IMR-90 (cell line): Measurements from ENCODE around the gene HIVEP3. TPM values are rescaled to one million over a fixed set of nuclear protein-coding genes. Genes with fewer than 3 reads are reported as not detected.

Experiments used
- ATAC-seq: fragments of 200-7000 bp; cut with Tn5 transposase; 2 replicates; pipeline ENCODE4 v1.9.1; 2020; ENCODE audit warnings: low read depth, mild to moderate bottlenecking, moderate library complexity
- BruUV-seq: library from RNA; stranded (reverse); fragments of 400-500 nt; replicated peaks from 2 replicates; lab custom pipeline; 2021; lab: Mats Ljungman, UMichigan
- CTCF ChIA-PET: fragments of 300-600 bp; formaldehyde crosslinking; extraction: SDS; loops from one replicate; lab custom pipeline; 2021; ENCODE audit warnings: antibody characterized with exemption; lab: Yijun Ruan, JAX
- POLR2A ChIA-PET: fragments of 300-600 bp; sonication (Branson Sonifier 250); formaldehyde crosslinking; loops from one replicate; lab custom pipeline; 2022; ENCODE audit warnings: antibody characterized with exemption; ENCODE audit not compliant: unreplicated experiment; lab: Charles Lee
- DNase-seq: peaks from one replicate; pipeline ENCODE4 v3.0.0; 2013
- H2AFZ ChIP-seq: replicated peaks from 2 replicates; pipeline ENCODE3; 2013; ENCODE audit warnings: low read length, mild to moderate bottlenecking; ENCODE audit not compliant: poor library complexity
- H2AK5ac ChIP-seq: 2 replicates; pipeline ENCODE4 v1.6.1; 2013; ENCODE audit warnings: low read depth, low read length, inconsistent platforms
- H2AK9ac ChIP-seq: replicated peaks from 2 replicates; pipeline ENCODE3; 2013; ENCODE audit warnings: mild to moderate bottlenecking, low read depth, low read length, moderate library complexity; ENCODE audit not compliant: poor library complexity
- H2BK120ac ChIP-seq: 2 replicates; pipeline ENCODE4 v1.6.1; 2013; ENCODE audit warnings: low read depth, low read length, inconsistent platforms
- H2BK15ac ChIP-seq: 3 replicates; pipeline ENCODE4 v1.6.1; 2013; ENCODE audit warnings: low read depth, low read length, inconsistent platforms
- H2BK20ac ChIP-seq: 2 replicates; pipeline ENCODE4 v1.6.1; 2013; ENCODE audit warnings: low read depth, mild to moderate bottlenecking, inconsistent platforms, low read length, moderate library complexity
- H2BK5ac ChIP-seq: 2 replicates; pipeline ENCODE4 v1.6.1; 2013; ENCODE audit warnings: mild to moderate bottlenecking, low read depth, low read length, inconsistent platforms; ENCODE audit not compliant: poor library complexity, severe bottlenecking
- H3K14ac ChIP-seq: replicated peaks from 2 replicates; pipeline ENCODE4 v1.6.1; 2013; ENCODE audit warnings: low read depth, low read length, inconsistent platforms
- H3K18ac ChIP-seq: 2 replicates; pipeline ENCODE4 v1.6.1; 2013; ENCODE audit warnings: low read depth, low read length, control low read depth
- H3K23ac ChIP-seq: 2 replicates; pipeline ENCODE4 v1.6.1; 2013; ENCODE audit warnings: low read depth, low read length, inconsistent platforms
- H3K27ac ChIP-seq: 2 replicates; pipeline ENCODE4 v1.5.1; 2013; ENCODE audit warnings: mild to moderate bottlenecking, control low read depth, low read length; ENCODE audit not compliant: insufficient read depth
- H3K27me3 ChIP-seq: 2 replicates; pipeline ENCODE4 v1.6.1; 2013; ENCODE audit warnings: low read length; ENCODE audit not compliant: control insufficient read depth, insufficient read depth
- H3K36me3 ChIP-seq: 2 replicates; pipeline ENCODE4 v1.6.1; 2013; ENCODE audit warnings: low read length, mixed read lengths; ENCODE audit not compliant: control insufficient read depth, insufficient read depth
- H3K4ac ChIP-seq: 2 replicates; pipeline ENCODE4 v1.6.1; 2013; ENCODE audit warnings: low read depth, low read length, inconsistent platforms
- H3K4me1 ChIP-seq: 2 replicates; pipeline ENCODE4 v1.6.1; 2013; ENCODE audit warnings: low read length, mixed read lengths; ENCODE audit not compliant: control insufficient read depth, insufficient read depth
- H3K4me2 ChIP-seq: 2 replicates; pipeline ENCODE4 v1.6.1; 2013; ENCODE audit warnings: low read depth, mild to moderate bottlenecking, control low read depth, low read length, moderate library complexity
- H3K4me3 ChIP-seq: 2 replicates; pipeline ENCODE4 v1.5.1; 2013; ENCODE audit warnings: low read depth, mild to moderate bottlenecking, control low read depth, low read length, moderate library complexity; ENCODE audit not compliant: insufficient read depth
- H3K56ac ChIP-seq: 2 replicates; pipeline ENCODE4 v1.6.1; 2013; ENCODE audit warnings: low read length, inconsistent platforms; ENCODE audit not compliant: insufficient read depth; ENCODE audit errors: extremely low read depth
- H3K79me1 ChIP-seq, 2 experiments: 2 replicates each; pipeline ENCODE4 v1.6.1; 2013; ENCODE audit warnings: low read length in 2 of 2, inconsistent platforms in 1 of 2, low read depth in 1 of 2
- H3K9ac ChIP-seq: 2 replicates; pipeline ENCODE4 v1.6.1; 2013; ENCODE audit warnings: low read depth, low read length, control low read depth
- H3K9me1 ChIP-seq: 2 replicates; pipeline ENCODE4 v1.6.1; 2013; ENCODE audit warnings: low read length, inconsistent platforms; ENCODE audit not compliant: insufficient read depth
- H3K9me3 ChIP-seq: 2 replicates; pipeline ENCODE4 v1.6.1; 2013; ENCODE audit warnings: low read length; ENCODE audit not compliant: control insufficient read depth, insufficient read depth
- H4K20me1 ChIP-seq: 2 replicates; pipeline ENCODE4 v1.6.1; 2013; ENCODE audit warnings: low read length, inconsistent platforms; ENCODE audit not compliant: insufficient read depth
- H4K5ac ChIP-seq: 2 replicates; pipeline ENCODE4 v1.6.1; 2013; ENCODE audit warnings: mild to moderate bottlenecking, low read depth, low read length, control low read depth
- H4K8ac ChIP-seq, 2 experiments: 2 replicates each; pipeline ENCODE4 v1.6.1; 2013; ENCODE audit warnings: low read depth in 2 of 2, low read length in 2 of 2, control low read depth in 1 of 2, inconsistent platforms in 1 of 2
- H4K91ac ChIP-seq: 2 replicates; pipeline ENCODE4 v1.6.1; 2013; ENCODE audit warnings: low read depth, low read length, inconsistent platforms; ENCODE audit not compliant: insufficient read depth
- BHLHE40 ChIP-seq: fragments of 150-350 bp; IDR thresholded peaks from 2 replicates; pipeline ENCODE4 v1.6.1; 2016; ENCODE audit warnings: mild to moderate bottlenecking, low read depth, low read length
- CHD1 ChIP-seq: IDR thresholded peaks from 2 replicates; pipeline ENCODE4 v1.6.1; 2012; ENCODE audit warnings: low read depth, low read length, improper control_type of control experiment
- ELK1 ChIP-seq: fragments of 150-350 bp; IDR thresholded peaks from 2 replicates; pipeline ENCODE4 v1.6.1; 2016; ENCODE audit warnings: low read depth, mild to moderate bottlenecking, low read length, moderate library complexity, borderline replicate concordance
- FOS ChIP-seq: fragments of 150-350 bp; IDR thresholded peaks from 2 replicates; pipeline ENCODE4 v1.6.1; 2016; ENCODE audit warnings: low read depth, low read length
- MAFK ChIP-seq: IDR thresholded peaks from 2 replicates; pipeline ENCODE4 v1.6.1; 2012; ENCODE audit warnings: low read depth, low read length, improper control_type of control experiment
- MAZ ChIP-seq: IDR thresholded peaks from 2 replicates; pipeline ENCODE4 v1.6.1; 2012; ENCODE audit warnings: low read depth, mild to moderate bottlenecking, low read length, improper control_type of control experiment, moderate library complexity, borderline replicate concordance
- MXI1 ChIP-seq: IDR thresholded peaks from 2 replicates; pipeline ENCODE4 v1.6.1; 2012; ENCODE audit warnings: low read depth, mild to moderate bottlenecking, low read length, moderate library complexity, borderline replicate concordance
- NFE2L2 ChIP-seq: fragments of 150-350 bp; IDR thresholded peaks from 2 replicates; pipeline ENCODE4 v1.6.1; 2016; ENCODE audit warnings: low read depth, mild to moderate bottlenecking, low read length
- POLR2A ChIP-seq: IDR thresholded peaks from 2 replicates; pipeline ENCODE4 v1.6.1; 2012; ENCODE audit warnings: mild to moderate bottlenecking, low read depth, low read length
- RAD21 ChIP-seq: IDR thresholded peaks from 2 replicates; pipeline ENCODE4 v1.6.1; 2012; ENCODE audit warnings: low read length, improper control_type of control experiment
- RCOR1 ChIP-seq: IDR thresholded peaks from 2 replicates; pipeline ENCODE4 v1.6.1; 2012; ENCODE audit warnings: mild to moderate bottlenecking, low read length, improper control_type of control experiment; ENCODE audit not compliant: insufficient replicate concordance
- RFX5 ChIP-seq: IDR thresholded peaks from 2 replicates; pipeline ENCODE4 v1.8.0; 2012; ENCODE audit warnings: low read depth, mild to moderate bottlenecking, low read length, moderate library complexity
- SMC3 ChIP-seq: fragments of 150-350 bp; IDR thresholded peaks from 2 replicates; pipeline ENCODE4 v1.6.1; 2016; ENCODE audit warnings: low read depth, mild to moderate bottlenecking, antibody characterized with exemption, low read length, moderate library complexity
- USF2 ChIP-seq: fragments of 150-350 bp; IDR thresholded peaks from 2 replicates; pipeline ENCODE4 v1.6.1; 2017; ENCODE audit warnings: mild to moderate bottlenecking, antibody characterized with exemption, low read length, low read depth
- WGBS, 2 experiments: methylation state at CpG; one replicate each; pipeline versions ENCODE4 v1.1.5 to v1.1.7; 2013; ENCODE audit warnings: missing lambda C conversion rate in 2 of 2; ENCODE audit not compliant: insufficient read length in 1 of 2; ENCODE audit errors: extremely low coverage in 2 of 2; 5-methylcytosine and 5-hydroxymethylcytosine counted together
- dilution Hi-C: fragments of 300-500 bp; cut with HindIII; formaldehyde crosslinking; loops from one replicate; pipeline ENCODE4 v1.14.3; 2018; ENCODE audit warnings: low sequenced_read_pairs; ENCODE audit not compliant: unreplicated experiment
- in situ Hi-C: fragments of 300-500 bp; cut with MboI; formaldehyde crosslinking; loops from 3 replicates; pipeline ENCODE4 v1.14.3; 2019; ENCODE audit warnings: low sequenced_read_pairs, inconsistent platforms, mixed read lengths
- intact Hi-C: fragments of 100-400 bp; cut with micrococcal nuclease; formaldehyde crosslinking; loops from 2 replicates; pipeline ENCODE4 v1.10.0; 2022
- polyA plus RNA-seq, 3 experiments: library from polyadenylated mRNA; depleted of rRNA; stranded (reverse); fragments of >200 nt; gene quantifications; 2 replicates each; pipeline ENCODE4 v1.2.3, GENCODE V29; 2012; ENCODE audit warnings: low replicate concordance in 1 of 3
- total RNA-seq: library from RNA; depleted of rRNA; stranded (reverse); fragments of >200 nt; gene quantifications from 2 replicates; pipeline ENCODE4 v1.2.3, GENCODE V29; 2012
- TF ChIP-seq, protein P1 (sequence below): conservative IDR thresholded peaks from 2 replicates; pipeline ENCODE4 v1.5.1; 2012; ENCODE audit warnings: mild to moderate bottlenecking, low read depth, low read length, improper control_type of control experiment

The HIVEP3 gene
- total and polyA plus RNA-seq, 2 of the 4 experiments (the other 2 are of a cell fraction), result 1.4 to 4.0 TPM

DNA sequence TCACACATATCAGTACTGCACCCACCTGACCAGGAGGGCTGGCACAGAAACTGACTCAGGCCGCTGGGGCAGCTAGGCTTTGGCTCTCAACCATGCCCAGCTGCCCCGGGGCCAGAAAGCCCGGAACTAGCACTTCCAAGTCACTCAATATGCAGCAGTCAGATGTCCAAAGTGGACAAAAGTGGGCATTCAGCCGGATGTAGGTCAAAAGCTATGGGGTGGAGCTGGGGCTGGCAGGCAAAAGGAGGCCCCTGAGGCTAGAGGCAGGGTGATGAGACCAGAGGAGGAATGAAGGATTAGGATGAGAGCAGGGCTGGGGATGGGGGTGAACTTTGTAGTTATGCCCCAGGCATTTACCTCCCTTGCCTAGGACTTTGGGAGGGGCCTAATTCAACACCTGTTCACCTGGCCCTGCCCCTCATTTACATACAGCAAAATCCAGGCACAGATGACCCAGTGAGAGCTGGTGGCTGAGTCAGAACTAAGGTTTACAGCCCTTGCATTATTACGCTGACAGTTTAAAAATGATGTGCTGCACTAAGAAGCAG lies 403.5 kb downstream of the HIVEP3 start:
- no peak overlapping the region for H2AK5ac ChIP-seq
- H3K9me3 ChIP-seq, result no peaks in the 10 kb centered on the region
- no peak overlapping the region for H2BK15ac ChIP-seq
- ChIA-PET POLR2A (no interaction called here), CTCF (interaction anchor here (0.7 to 2.0 kb wide), 5 partner anchors 10 to 281 kb away, joined by 3 to 6 read pairs (median 3); no protein-coding TSS in a partner anchor)
- H2BK120ac ChIP-seq, result no peak overlapping the region
- whole genome bisulfite sequencing, 2 experiments, result no CpG with 5 or more reads among the region's 5 CpGs
- no peaks in the 10 kb centered on the region for H3K27me3 ChIP-seq
- in situ Hi-C loops (no loop called here), dilution Hi-C loops (no loop called here), intact Hi-C loops (loop anchor here (5.0 kb wide), 1 partner anchor 282 kb away; no protein-coding TSS in a partner anchor)
- peaks cover 4% of the 10 kb centered on the region; the same call in 1 of the 2 replicates for H3K9me1 ChIP-seq
- no peak overlapping the region for H3K4me3 ChIP-seq
- no peak overlapping the region for H3K23ac ChIP-seq
- H4K5ac ChIP-seq, result no peak overlapping the region
- H4K91ac ChIP-seq, result no peak overlapping the region
- H3K18ac ChIP-seq, result no peak overlapping the region
- no peaks in the 10 kb centered on the region for H4K20me1 ChIP-seq
- H3K36me3 ChIP-seq, result no peaks in the 10 kb centered on the region
- H3K4ac ChIP-seq, result no peak overlapping the region
- no peak overlapping the region for H3K4me2 ChIP-seq
- H3K56ac ChIP-seq, result no peak overlapping the region
- ATAC-seq (no peak), DNase-seq (no peak)
- H2BK5ac ChIP-seq, result no peak overlapping the region
- no peak overlapping the region for H2AFZ ChIP-seq
- TF ChIP-seq SMC3 (no peak), ELK1 (no peak), CHD1 (no peak), RAD21 (no peak), FOS (no peak), RFX5 (no peak), MAZ (no peak), MXI1 (no peak), USF2 (no peak), NFE2L2 (no peak), POLR2A (no peak), RCOR1 (no peak), MAFK (no peak), BHLHE40 (no peak)
- TF ChIP-seq, protein P1, sequence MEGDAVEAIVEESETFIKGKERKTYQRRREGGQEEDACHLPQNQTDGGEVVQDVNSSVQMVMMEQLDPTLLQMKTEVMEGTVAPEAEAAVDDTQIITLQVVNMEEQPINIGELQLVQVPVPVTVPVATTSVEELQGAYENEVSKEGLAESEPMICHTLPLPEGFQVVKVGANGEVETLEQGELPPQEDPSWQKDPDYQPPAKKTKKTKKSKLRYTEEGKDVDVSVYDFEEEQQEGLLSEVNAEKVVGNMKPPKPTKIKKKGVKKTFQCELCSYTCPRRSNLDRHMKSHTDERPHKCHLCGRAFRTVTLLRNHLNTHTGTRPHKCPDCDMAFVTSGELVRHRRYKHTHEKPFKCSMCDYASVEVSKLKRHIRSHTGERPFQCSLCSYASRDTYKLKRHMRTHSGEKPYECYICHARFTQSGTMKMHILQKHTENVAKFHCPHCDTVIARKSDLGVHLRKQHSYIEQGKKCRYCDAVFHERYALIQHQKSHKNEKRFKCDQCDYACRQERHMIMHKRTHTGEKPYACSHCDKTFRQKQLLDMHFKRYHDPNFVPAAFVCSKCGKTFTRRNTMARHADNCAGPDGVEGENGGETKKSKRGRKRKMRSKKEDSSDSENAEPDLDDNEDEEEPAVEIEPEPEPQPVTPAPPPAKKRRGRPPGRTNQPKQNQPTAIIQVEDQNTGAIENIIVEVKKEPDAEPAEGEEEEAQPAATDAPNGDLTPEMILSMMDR, result no peak
- H3K14ac ChIP-seq, result no peak overlapping the region
- BruUV-seq, result no TSS peak
- H3K27ac ChIP-seq, result no peak overlapping the region
- H3K9ac ChIP-seq, result no peak overlapping the region
- no peak overlapping the region for H4K8ac ChIP-seq
- no peak overlapping the region for H2AK9ac ChIP-seq
- peaks cover 3% of the 10 kb centered on the region; the same call in 1 of the 2 replicates for H3K4me1 ChIP-seq
- no peak overlapping the region for H2BK20ac ChIP-seq
- no peaks in the 10 kb centered on the region for H3K79me1 ChIP-seq
